ENCODE data around the gene DPT.
"Not testable (repeated sequence)": the region's sequence is repeated elsewhere in the genome, so short reads cannot be mapped to it uniquely, and the experiment has no call there.

DPT gene

DNA sequence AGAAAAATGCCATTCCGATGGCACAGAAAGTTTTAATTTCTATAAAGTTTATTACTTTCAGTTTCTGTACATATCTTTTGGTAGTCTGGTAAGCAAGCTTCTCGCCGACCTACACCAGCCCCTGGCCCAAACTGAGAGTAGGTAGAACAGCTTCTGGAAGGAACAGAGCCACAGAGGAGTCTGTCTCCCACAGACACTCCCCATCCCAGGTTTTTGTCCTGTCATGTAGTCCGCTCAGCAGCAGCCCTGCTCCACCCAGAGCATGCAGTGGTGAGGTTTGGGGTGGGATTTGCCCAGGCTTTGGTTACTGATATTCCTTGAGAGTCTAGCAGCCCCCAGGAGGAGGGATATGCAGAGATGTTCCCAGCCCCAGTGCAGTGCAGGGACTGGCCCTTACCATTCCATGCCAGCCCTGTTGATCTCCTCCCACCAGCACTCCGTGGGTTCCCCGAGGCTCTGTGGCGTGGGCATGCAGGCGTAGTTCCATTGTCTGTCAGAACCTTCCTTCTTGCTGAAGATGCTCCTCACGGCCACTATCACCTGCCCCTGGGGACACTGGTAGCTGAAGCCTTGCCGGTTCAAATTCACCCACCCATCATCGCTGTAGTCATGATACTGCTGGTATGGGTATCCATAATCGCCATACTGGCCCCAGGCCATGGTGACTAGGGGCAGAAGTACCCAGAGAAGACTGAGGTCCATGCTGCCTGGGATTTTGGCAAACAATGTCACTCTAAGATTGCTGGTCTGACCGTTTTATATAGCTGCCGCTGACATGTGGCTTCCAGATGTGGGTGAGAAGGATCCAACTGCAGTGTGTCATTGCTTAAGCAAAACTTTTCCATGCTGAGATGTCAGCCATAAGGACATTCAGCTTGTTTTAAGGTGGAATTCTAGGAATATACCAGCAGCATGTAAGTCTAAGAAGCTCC is at the start of gene DPT:
DPT (minus strand) TSS at position 734 of the 932 bp plus-strand sequence; CDS start at position 702, 32 bp downstream.
- no peak for TF ChIP-seq POLR2A (IDR thresholded peaks at IDR 0.05; ENCODE audit: low read depth, low read length)
- no peak for DNase-seq (ENCODE audit: insufficient read length, low spot score)
- FAIRE-seq = no peak

DNA sequence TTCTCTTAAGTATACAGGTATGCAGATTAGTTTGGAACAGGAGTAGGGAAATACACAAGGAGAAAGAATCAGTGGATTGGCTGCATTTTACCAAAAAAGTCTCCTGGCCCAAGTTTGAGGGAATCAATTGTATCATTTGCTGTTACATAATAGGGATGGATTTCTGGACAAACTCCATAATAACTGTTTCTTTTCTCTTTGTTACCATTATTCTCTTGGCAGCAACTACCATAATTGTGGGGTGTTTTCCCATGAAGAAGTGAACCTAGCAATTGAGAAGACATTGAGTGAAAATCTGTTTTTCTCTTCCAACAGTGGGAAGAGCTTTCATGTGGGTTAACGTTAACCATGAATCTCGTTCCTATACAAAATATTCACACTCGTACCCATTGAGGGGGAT is 46.4 kb upstream of the DPT start:
- TF ChIP-seq POLR2A (IDR thresholded peaks at IDR 0.05; ENCODE audit: low read depth, low read length) = no peak
- DNase-seq (ENCODE audit: insufficient read length, low spot score) (no peak), FAIRE-seq (no peak)

DNA sequence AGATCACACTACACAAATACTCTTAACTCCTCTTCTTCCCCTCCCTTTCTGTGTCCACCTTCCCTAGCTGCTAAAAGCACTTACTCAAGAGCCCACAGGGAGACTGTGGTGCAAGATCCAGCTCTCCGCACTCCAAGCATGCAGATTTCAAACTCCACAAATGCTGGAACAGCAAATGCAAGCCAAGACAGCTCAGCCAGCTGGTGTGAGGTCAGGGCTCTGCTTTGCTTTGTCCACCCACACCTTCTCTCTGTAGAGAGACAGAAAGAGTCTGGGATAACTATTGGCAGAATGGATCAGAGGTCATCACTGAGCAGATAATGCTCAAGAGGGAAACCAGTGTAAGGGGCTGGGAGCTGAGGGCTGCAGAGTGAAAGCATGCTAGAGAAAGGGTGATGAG is 45.2 kb upstream of the DPT start:
- TF ChIP-seq POLR2A (IDR thresholded peaks at IDR 0.05; ENCODE audit: low read depth, low read length) = no peak
- DNase-seq (ENCODE audit: insufficient read length, low spot score) (no peak), FAIRE-seq (no peak)

DNA sequence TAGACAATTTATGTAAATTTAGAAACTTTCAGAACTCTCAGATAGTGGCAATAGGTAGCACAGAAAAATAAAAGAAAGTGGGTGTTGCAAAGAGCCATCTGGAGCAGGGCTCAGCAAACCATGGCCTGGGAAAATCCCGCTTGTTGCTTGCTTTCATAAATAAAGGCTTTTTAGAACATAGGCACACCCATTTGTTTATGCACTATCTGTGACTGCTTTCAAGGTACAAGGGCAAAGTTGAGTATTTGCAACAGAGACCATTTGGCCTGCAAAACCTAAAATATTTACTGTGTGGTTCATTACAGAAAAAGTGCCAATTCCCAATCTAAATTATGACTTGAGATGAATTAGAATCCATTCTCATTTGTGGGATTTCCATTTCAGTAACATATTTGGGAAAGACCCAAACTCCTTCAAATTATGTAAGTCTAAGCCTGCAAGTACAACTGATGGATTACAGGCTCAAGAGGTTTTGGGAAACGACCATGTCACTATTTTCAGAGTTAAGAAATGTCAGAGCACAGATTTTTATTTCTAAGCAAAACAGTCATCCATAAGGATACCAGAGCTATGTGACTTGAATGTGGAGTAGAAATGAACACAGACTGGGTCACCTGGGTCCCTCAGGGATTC is 43.5 kb upstream of the DPT start:
- DNase-seq (ENCODE audit: insufficient read length, low spot score) (no peak), FAIRE-seq (no peak)
- TF ChIP-seq POLR2A (IDR thresholded peaks at IDR 0.05; ENCODE audit: low read depth, low read length) = no peak

DNA sequence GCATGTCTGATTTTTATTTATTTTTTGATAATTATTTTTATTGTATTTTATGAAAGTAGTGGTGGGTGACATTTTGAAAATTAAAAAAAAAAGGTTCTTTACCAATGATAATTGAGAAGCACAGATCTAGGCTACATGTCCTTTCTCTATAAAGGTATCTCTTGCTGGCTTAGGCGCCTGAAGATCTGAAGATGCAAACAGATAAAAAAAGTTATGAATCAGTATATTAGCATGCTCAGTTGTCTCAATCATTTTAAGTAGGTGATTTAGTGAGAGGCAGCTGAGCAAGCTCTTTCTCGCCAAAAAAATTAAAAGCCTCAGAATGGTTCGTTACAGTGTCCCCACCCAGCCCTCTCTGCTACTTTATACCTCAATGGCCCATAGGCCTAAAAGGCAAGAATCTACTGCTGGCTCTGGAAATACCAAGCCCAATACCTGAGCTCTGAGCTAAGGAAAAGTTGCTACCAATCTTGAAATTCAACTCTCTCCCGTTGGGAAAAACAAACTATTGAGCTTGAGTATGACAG is 42.2 kb upstream of the DPT start:
- FAIRE-seq (no peak), DNase-seq (ENCODE audit: insufficient read length, low spot score) (no peak)
- TF ChIP-seq POLR2A (IDR thresholded peaks at IDR 0.05; ENCODE audit: low read depth, low read length) = no peak

DNA sequence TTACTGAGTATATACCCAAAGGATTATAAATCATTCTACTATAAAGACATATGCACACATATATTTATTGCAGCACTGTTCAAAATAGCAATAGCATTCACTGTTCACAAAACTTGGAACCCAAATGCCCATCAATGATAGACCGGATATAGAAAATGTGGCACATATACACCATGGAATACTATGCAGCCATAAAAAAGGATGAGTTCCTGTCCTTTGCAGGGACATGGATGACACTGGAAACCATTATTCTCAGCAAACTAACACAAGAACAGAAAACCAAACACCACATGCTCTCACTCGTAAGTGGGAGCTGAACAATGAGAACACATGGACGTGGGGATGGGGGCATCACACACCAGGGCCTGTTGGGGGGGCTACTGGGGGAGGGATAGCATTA is 40.9 kb upstream of the DPT start:
- not testable (repeated sequence) for FAIRE-seq; DNase-seq (ENCODE audit: insufficient read length, low spot score)

DNA sequence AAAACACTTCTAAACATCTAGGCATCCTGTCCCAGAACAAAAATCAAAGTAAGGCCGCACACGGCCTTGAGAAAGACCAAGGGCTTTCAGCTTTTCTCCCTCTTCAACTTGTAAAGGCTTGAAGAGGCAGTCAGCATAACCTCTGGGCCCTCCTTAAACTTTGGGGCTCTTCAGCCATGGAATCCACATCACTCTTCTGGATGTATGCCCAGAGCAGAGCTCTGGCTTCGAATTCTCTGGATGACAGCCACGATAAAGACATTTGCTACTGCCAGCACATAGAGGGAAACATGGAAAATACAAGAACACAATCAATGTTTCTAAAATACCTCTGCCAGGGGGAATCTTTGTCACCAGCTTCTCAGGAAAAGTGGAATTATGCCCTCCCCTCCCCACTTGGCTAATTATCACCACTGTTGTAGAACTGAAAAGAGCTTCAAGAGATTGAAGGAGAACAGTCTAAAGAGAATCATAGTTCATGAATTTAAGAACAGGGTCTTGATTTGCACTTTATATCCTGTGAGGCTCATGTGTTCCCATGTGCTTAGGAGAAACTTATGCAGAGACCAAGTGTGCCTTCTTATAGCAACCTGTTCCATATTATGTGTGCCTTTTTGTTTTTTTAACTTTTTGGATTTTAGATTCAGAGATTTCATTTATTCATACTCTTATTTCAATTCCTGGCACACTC is 39.0 kb upstream of the DPT start:
- no peak for TF ChIP-seq POLR2A (IDR thresholded peaks at IDR 0.05; ENCODE audit: low read depth, low read length)
- DNase-seq (ENCODE audit: insufficient read length, low spot score) = no peak
- no peak for FAIRE-seq

DNA sequence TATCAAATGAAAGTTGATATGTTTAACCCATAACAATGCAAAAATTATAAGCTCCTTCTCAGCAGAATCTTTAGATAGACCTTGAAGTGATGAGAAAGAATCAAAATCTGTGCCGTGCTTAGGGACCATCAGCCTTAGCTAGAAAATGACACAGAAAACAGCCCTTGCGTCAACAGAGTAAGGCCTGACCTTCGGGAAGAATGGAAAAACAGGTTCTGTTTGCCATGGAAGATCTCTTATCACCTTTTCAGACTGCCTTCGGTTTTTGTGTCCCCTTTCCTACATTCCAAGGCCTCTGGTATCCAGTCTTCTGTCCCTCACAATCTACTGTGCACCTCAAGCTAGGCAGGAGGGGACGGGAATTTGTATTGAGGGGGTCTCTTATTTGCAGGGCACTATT is 37.6 kb upstream of the DPT start:
- DNase-seq (ENCODE audit: insufficient read length, low spot score) (no peak), FAIRE-seq (no peak)
- no peak for TF ChIP-seq POLR2A (IDR thresholded peaks at IDR 0.05; ENCODE audit: low read depth, low read length)

DNA sequence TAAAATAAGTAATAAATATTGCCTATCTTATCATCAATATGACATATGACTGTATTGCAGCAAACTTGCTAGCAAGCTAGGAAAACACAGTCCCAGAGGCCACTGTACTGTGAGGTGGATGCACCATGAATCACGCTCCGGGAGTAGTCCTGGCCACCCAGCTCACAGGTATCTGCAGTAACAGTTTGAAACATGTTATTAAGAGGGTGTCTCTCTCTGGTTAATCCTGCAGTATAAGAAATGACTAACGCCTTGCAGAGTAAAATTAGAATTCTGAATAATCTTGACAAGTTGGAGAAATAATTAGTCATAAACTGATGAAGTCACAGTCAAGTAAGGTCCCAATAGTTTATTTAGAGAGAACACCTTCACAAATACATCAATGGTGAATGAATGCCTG is 34.0 kb upstream of the DPT start:
- DNase-seq (ENCODE audit: insufficient read length, low spot score) = no peak
- FAIRE-seq = no peak

DNA sequence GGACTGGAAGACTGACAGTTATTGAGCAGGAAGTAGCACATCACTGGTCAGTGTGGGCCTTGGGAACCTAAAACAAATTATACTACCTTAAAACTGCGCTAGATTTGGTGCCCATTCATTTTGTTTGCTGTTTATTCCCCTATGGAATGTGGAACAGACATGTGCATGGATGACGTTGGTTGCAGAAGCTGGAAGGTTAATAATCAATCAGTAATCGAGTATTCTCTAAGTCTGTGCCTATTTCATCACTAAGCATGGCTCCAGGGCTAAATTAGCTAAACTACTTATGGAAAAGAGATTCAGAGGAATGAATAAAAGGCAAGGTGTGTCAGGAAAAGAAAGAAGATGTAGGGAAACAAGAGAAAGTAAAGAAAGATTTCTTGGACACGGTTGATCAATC is 33.5 kb upstream of the DPT start:
- no peak for FAIRE-seq
- TF ChIP-seq POLR2A (IDR thresholded peaks at IDR 0.05; ENCODE audit: low read depth, low read length) = no peak
- no peak for DNase-seq (ENCODE audit: insufficient read length, low spot score)

More for the DNA sequence above, 34.0 kb upstream of the DPT start:
- no peak for TF ChIP-seq POLR2A (IDR thresholded peaks at IDR 0.05; ENCODE audit: low read depth, low read length)

DNA sequence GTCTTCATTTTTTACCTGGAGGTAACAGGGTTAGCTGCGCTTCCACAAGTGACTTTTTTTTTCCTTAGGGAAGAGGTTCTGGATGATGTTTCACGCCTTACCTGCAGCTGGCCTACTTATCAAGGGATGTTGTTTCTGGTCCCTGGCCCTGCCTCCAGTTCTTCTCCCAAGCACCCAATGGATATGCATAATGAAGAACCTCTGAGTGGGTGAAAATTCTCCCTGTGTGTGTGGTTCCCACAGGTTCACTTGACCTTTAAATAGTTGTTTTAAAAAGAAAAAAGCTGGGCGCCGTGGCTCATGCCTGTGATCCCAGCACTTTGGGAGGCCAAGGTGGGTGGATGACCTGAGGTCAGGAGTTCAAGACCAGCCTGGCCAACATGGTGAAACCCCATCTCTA is 31.8 kb upstream of the DPT start:
- no peak for FAIRE-seq
- no peak for TF ChIP-seq POLR2A (IDR thresholded peaks at IDR 0.05; ENCODE audit: low read depth, low read length)
- DNase-seq (ENCODE audit: insufficient read length, low spot score) = no peak

DNA sequence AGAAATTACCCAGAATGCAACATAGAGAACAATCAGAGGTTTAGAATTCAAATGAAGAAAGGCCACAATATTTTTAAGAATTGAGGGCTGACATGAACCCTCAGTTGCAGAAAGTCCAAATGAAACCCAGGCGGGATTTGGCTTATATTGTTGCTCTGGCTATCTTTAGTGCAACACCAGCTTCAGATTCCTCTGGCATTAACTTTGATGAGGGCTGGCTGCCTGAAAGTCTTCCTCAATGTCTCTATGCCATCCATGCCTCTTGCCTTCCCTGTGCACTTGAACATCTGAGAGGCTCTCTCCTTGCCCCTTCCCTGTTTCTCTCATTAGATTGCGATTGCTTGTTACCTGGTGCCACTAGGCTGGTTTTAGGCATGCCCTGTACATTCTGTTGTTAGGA is 31.2 kb upstream of the DPT start:
- DNase-seq (ENCODE audit: insufficient read length, low spot score) = no peak
- no peak for FAIRE-seq
- TF ChIP-seq POLR2A (IDR thresholded peaks at IDR 0.05; ENCODE audit: low read depth, low read length) = no peak

DNA sequence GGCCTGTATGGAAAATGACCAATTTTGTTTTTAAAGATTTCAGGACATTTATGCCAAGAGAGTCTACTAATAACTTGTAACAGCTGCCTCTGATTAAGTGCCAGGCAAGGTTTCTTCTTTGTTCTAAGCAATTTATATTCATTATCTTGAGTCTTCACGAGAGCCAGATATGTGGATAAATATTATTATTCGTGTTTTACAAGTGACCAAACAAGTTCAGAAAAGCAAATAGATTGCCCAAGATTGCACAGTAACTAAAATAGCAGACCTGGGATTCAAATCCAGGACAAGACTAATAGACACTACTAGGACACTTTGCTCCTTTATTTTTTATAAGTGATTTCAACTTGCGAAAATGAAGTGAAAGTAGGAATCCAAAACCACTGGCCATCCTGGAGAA is 30.1 kb upstream of the DPT start:
- no peak for FAIRE-seq
- no peak for TF ChIP-seq POLR2A (IDR thresholded peaks at IDR 0.05; ENCODE audit: low read depth, low read length)
- DNase-seq (ENCODE audit: insufficient read length, low spot score) = no peak

DNA sequence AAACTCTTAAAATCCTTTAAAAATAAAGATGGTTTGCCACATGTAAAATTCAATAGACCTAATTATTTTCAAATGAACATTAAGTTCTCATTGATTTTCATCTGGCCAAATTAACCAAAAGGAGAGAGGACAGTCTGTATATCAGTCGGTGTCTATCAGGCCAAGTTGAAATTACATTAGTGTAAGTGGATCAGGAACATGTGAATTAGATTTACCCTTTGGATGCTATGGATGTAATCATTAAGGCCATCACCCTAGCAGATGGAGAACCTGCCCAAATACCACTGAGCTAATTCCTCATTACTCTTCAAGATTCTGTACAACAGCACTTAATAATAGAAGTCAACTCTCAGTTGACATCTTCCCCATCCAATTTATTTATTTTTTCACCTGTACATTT is 29.5 kb upstream of the DPT start:
- no peak for DNase-seq (ENCODE audit: insufficient read length, low spot score)
- no peak for TF ChIP-seq POLR2A (IDR thresholded peaks at IDR 0.05; ENCODE audit: low read depth, low read length)
- FAIRE-seq = no peak
